Activated CD8-positive, alpha-beta memory T cell treated with anti-CD3 and anti-CD28 coated beads for 1 hour (primary cell): ENCODE measurements around the gene PLEKHD1.

Source experiments
- DNase-seq, 2 donors: peaks; one replicate each; pipeline ENCODE4 v3.0.0-alpha.2; 2020; ENCODE audit warnings: low read depth in 1 of 2; ENCODE audit errors: extremely low read depth in 1 of 2

The PLEKHD1 gene

GRCh38 chr14:69580009-69580577 lies 95.6 kb downstream of the PLEKHD1 start:
- DNase-seq = no peak
